GM12878 (cell line): ENCODE data around the gene TP53I3. TPM values are rescaled to one million over a fixed set of nuclear protein-coding genes. Genes with fewer than 3 reads are reported as not detected.

Source experiments
- ATAC-seq: fragments of 200-7000 bp; cut with Tn5 transposase; 3 replicates; pipeline ENCODE4 v1.9.1; 2020; ENCODE audit warnings: mild to moderate bottlenecking, moderate library complexity
- BruUV-seq: library from RNA; stranded (reverse); fragments of 400-500 nt; replicated peaks from 2 replicates; lab custom pipeline; 2021; lab: Mats Ljungman, UMichigan
- CTCF ChIA-PET: fragments of 300-600 bp; sonication (Branson Sonifier 250); formaldehyde crosslinking; extraction: SDS; loops from one replicate; lab custom pipeline; 2021; ENCODE audit warnings: inconsistent platforms; lab: Yijun Ruan, JAX
- POLR2A ChIA-PET: fragments of 350-600 bp; formaldehyde crosslinking; extraction: SDS; loops from one replicate; lab custom pipeline; 2021; ENCODE audit warnings: inconsistent platforms; lab: Charles Lee
- RAD21 ChIA-PET: fragments of 300-600 bp; sonication (Branson Sonifier 250); formaldehyde crosslinking; loops from one replicate; lab custom pipeline; 2023; ENCODE audit warnings: antibody characterized with exemption; ENCODE audit not compliant: unreplicated experiment; lab: Charles Lee
- SMC1A ChIA-PET: fragments of 300-600 bp; sonication (Branson Sonifier 250); formaldehyde crosslinking; loops from one replicate; lab custom pipeline; 2023; ENCODE audit not compliant: unreplicated experiment, uncharacterized antibody; lab: Charles Lee
- DNase-seq: peaks from one replicate; pipeline ENCODE4 v3.0.0-alpha.2; 2011; ENCODE audit warnings: low read depth, low spot score
- FAIRE-seq: peaks from 3 replicates; lab custom pipeline; 2011; peaks lifted over from hg19 to GRCh38; lab: Jason Lieb, UNC
- H2AFZ ChIP-seq: 2 replicates; pipeline ENCODE4 v1.6.0; 2011; ENCODE audit warnings: low read depth, low read length, control low read depth; ENCODE audit not compliant: control insufficient read depth
- H3K27ac ChIP-seq: 2 replicates; pipeline ENCODE4 v1.5.1; 2011; ENCODE audit warnings: control low read depth; ENCODE audit not compliant: control insufficient read depth, insufficient read depth
- H3K27me3 ChIP-seq, 2 experiments: replicated peaks in 1 of 2; 2 replicates each; pipeline versions ENCODE4 v1.6.0 to v1.6.1; 2011; ENCODE audit warnings: low read length in 1 of 2; ENCODE audit not compliant: control insufficient read depth in 2 of 2, insufficient read depth in 2 of 2
- H3K36me3 ChIP-seq, 2 experiments: 2 replicates each; pipeline ENCODE4 v1.5.1; 2011; ENCODE audit warnings: low read length in 1 of 2; ENCODE audit not compliant: control insufficient read depth in 2 of 2, insufficient read depth in 2 of 2
- H3K4me1 ChIP-seq: 2 replicates; pipeline ENCODE4 v1.6.1; 2011; ENCODE audit warnings: mild to moderate bottlenecking, low read length, moderate library complexity, mixed read lengths; ENCODE audit not compliant: control insufficient read depth, insufficient read depth
- H3K4me2 ChIP-seq: 2 replicates; pipeline ENCODE4 v1.6.0; 2011; ENCODE audit warnings: control low read depth; ENCODE audit not compliant: control insufficient read depth, insufficient read depth
- H3K4me3 ChIP-seq: fragments of 200-600 bp; sonication (generic); 2 replicates; pipeline ENCODE4 v1.5.1; 2016
- H3K79me2 ChIP-seq: 2 replicates; pipeline ENCODE4 v1.6.0; 2011; ENCODE audit warnings: low read length; ENCODE audit not compliant: control insufficient read depth, insufficient read depth
- H3K9ac ChIP-seq: 2 replicates; pipeline ENCODE4 v1.8.0; 2011; ENCODE audit warnings: low read length, control low read depth, mixed read lengths; ENCODE audit not compliant: control insufficient read depth, insufficient read depth
- H3K9me3 ChIP-seq: replicated peaks from 3 replicates; pipeline ENCODE4 v1.5.1; 2011; ENCODE audit warnings: mild to moderate bottlenecking, low read length; ENCODE audit not compliant: control insufficient read depth, insufficient read depth
- H4K20me1 ChIP-seq: 2 replicates; pipeline ENCODE4 v1.6.0; 2011; ENCODE audit not compliant: control insufficient read depth, insufficient read depth
- DPF2 ChIP-seq: fragments of 450-650 bp; IDR thresholded peaks from 2 replicates; pipeline ENCODE4 v1.6.1; 2017; ENCODE audit warnings: mild to moderate bottlenecking
- HCFC1 ChIP-seq: fragments of 150-350 bp; IDR thresholded peaks from 2 replicates; pipeline ENCODE4 v1.6.1; 2014; ENCODE audit warnings: low read length
- IRF4 ChIP-seq: IDR thresholded peaks from 2 replicates; pipeline ENCODE4 v1.6.1; 2011; ENCODE audit warnings: low read depth, low read length
- STAT3 ChIP-seq: IDR thresholded peaks from 2 replicates; pipeline ENCODE4 v1.6.1; 2011; ENCODE audit warnings: low read depth, low read length, improper control_type of control experiment
- TARDBP ChIP-seq: IDR thresholded peaks from 2 replicates; pipeline ENCODE4 v1.6.1; 2016; ENCODE audit warnings: borderline replicate concordance
- TCF7 ChIP-seq: IDR thresholded peaks from 2 replicates; pipeline ENCODE4 v1.6.1; 2014; ENCODE audit warnings: antibody characterized with exemption, borderline replicate concordance
- ZNF384 ChIP-seq: IDR thresholded peaks from 2 replicates; pipeline ENCODE4 v1.6.1; 2012; ENCODE audit warnings: low read depth, mild to moderate bottlenecking, low read length, improper control_type of control experiment, borderline replicate concordance
- ZZZ3 ChIP-seq: IDR thresholded peaks from 2 replicates; pipeline ENCODE4 v1.6.1; 2011; ENCODE audit warnings: low read depth; ENCODE audit not compliant: control insufficient read depth, insufficient read length
- WGBS: methylation state at CpG from one replicate; pipeline ENCODE4 v1.1.6; 2016; ENCODE audit warnings: low lambda C conversion rate; ENCODE audit not compliant: insufficient replicate concordance, insufficient coverage; ENCODE audit errors: missing lambda C conversion rate; 5-methylcytosine and 5-hydroxymethylcytosine counted together
- in situ Hi-C: fragments of 300-500 bp; cut with MboI; formaldehyde crosslinking; loops from 9 replicates; pipeline ENCODE4 v1.14.3; 2018; ENCODE audit warnings: mixed read lengths
- intact Hi-C: fragments of 100-400 bp; cut with micrococcal nuclease; formaldehyde crosslinking; loops from one replicate; pipeline ENCODE4 v1.14.2; 2022; ENCODE audit not compliant: unreplicated experiment
- polyA plus RNA-seq, 11 experiments: library from polyadenylated mRNA; depleted of rRNA in 4 of 11; unstranded in 6 of 11; stranded (reverse) in 5 of 11; fragments of >200 nt; fragmentation: Nextera tagmentation in 4 of 11; fragmentation: Illumina TruSeq in 1 of 11; extraction: Ambion mirVana in 4 of 11; extraction: Trizol in 1 of 11; gene quantifications; 1 replicate in 1 of 11; 2 replicates in 10 of 11; pipeline versions ENCODE4 v1.2.1 to v1.2.3, GENCODE V29; 2011 to 2016; ENCODE audit warnings: inconsistent platforms in 2 of 11, missing spikeins in 2 of 11, low read depth in 1 of 11
- total RNA-seq, 4 experiments: library from RNA; depleted of rRNA in 3 of 4; stranded (reverse); fragments of >200 nt in 3 of 4; fragmentation: Illumina TruSeq in 1 of 4; extraction: Trizol in 1 of 4; gene quantifications; 2 replicates each; pipeline versions ENCODE4 v1.2.1 to v1.2.3, GENCODE V29; 2013 to 2021
- TF ChIP-seq, protein P1 (sequence below): IDR thresholded peaks from 2 replicates; pipeline ENCODE4 v1.6.1; 2011; ENCODE audit warnings: borderline replicate concordance, low read depth, mild to moderate bottlenecking, moderate library complexity, mixed read lengths, low read length; ENCODE audit not compliant: insufficient read depth; ENCODE audit errors: extremely low read length
- TF ChIP-seq, protein P2 (sequence below): IDR thresholded peaks from 2 replicates; pipeline ENCODE4 v1.6.1; 2011; ENCODE audit warnings: mild to moderate bottlenecking, low read depth, low read length, moderate library complexity; ENCODE audit not compliant: insufficient replicate concordance
- TF ChIP-seq, protein P3 (sequence below): fragments of 450-650 bp; IDR thresholded peaks from 2 replicates; pipeline ENCODE4 v1.6.1; 2017; ENCODE audit warnings: mild to moderate bottlenecking, moderate library complexity
- TF ChIP-seq, protein P4 (sequence below): IDR thresholded peaks from 2 replicates; pipeline ENCODE4 v1.6.1; 2012; ENCODE audit warnings: low read depth, low read length, improper control_type of control experiment
- TF ChIP-seq, protein P5 (sequence below): IDR thresholded peaks from 2 replicates; pipeline ENCODE4 v1.6.1; 2012; ENCODE audit warnings: low read depth, low read length, improper control_type of control experiment
- TF ChIP-seq, protein P6 (sequence below): fragments of 450-650 bp; IDR thresholded peaks from 2 replicates; pipeline ENCODE4 v1.6.1; 2017; ENCODE audit warnings: mild to moderate bottlenecking, low read depth, inconsistent platforms; ENCODE audit not compliant: poor library complexity, severe bottlenecking

TP53I3 gene
- total and polyA plus RNA-seq, 10 of the 15 experiments (the other 5 are each of a cell fraction or from before 2014, with no cell fraction given), result 1.4 to 57.4 (median 11.6) TPM

DNA sequence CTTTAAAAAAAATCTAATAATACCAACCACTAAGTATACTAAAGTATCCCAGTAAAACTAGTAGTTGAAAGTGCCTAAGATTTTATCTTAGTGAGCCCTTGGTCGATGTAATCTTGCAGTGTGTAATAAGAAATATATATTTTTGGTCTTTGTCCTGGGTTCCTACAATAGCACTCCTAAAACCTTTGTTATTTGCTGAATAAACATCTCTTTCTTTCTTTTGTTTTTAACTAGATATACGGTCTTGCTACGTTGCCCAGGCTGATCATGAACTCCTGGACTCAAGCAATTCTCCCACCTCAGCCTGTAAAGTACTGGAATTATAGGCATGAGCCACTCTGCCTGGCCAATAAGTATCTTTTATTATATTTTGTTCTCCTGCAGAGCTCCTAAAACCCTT, 2.4 kb upstream of the TP53I3 start:
- Histone ChIP-seq H3K4me2 (no peak overlapping the region), H3K27me3 (no peaks in the 10 kb centered on the region), H3K9me3 (no peaks in the 10 kb centered on the region), H2AFZ (no peak overlapping the region), H3K79me2 (no peaks in the 10 kb centered on the region), H3K4me3 (no peak overlapping the region), H3K36me3 (no peaks in the 10 kb centered on the region; a peak in 1 of 4 replicates), H3K9ac (no peak overlapping the region), H3K27ac (no peak overlapping the region), H4K20me1 (no peaks in the 10 kb centered on the region), H3K4me1 (peaks cover 12% of the 10 kb centered on the region)
- ChIA-PET RAD21 (no interaction called here), SMC1A (interaction anchor here (0.9 kb wide), 1 partner anchor 77 kb away, joined by 3 read pairs; no protein-coding TSS in a partner anchor), CTCF (interaction anchor here (1.3 to 1.7 kb wide), 2 partner anchors 8 to 264 kb away, joined by 4 read pairs; no protein-coding TSS in a partner anchor), POLR2A (interaction anchor here (0.6 to 1.3 kb wide), 2 partner anchors 11 to 155 kb away, joined by 4 to 7 read pairs; partner anchors contain the start of gene SF3B6)
- TF ChIP-seq ZNF384 (no peak), TCF7 (no peak), IRF4 (no peak), TARDBP (no peak), DPF2 (no peak), STAT3 (no peak), HCFC1 (no peak), ZZZ3 (no peak)
- TF ChIP-seq, protein P1, sequence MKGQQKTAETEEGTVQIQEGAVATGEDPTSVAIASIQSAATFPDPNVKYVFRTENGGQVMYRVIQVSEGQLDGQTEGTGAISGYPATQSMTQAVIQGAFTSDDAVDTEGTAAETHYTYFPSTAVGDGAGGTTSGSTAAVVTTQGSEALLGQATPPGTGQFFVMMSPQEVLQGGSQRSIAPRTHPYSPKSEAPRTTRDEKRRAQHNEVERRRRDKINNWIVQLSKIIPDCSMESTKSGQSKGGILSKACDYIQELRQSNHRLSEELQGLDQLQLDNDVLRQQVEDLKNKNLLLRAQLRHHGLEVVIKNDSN, result no peak
- TF ChIP-seq, protein P2, sequence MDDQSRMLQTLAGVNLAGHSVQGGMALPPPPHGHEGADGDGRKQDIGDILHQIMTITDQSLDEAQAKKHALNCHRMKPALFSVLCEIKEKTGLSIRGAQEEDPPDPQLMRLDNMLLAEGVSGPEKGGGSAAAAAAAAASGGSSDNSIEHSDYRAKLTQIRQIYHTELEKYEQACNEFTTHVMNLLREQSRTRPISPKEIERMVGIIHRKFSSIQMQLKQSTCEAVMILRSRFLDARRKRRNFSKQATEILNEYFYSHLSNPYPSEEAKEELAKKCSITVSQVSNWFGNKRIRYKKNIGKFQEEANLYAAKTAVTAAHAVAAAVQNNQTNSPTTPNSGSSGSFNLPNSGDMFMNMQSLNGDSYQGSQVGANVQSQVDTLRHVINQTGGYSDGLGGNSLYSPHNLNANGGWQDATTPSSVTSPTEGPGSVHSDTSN, result no peak
- TF ChIP-seq, protein P3, sequence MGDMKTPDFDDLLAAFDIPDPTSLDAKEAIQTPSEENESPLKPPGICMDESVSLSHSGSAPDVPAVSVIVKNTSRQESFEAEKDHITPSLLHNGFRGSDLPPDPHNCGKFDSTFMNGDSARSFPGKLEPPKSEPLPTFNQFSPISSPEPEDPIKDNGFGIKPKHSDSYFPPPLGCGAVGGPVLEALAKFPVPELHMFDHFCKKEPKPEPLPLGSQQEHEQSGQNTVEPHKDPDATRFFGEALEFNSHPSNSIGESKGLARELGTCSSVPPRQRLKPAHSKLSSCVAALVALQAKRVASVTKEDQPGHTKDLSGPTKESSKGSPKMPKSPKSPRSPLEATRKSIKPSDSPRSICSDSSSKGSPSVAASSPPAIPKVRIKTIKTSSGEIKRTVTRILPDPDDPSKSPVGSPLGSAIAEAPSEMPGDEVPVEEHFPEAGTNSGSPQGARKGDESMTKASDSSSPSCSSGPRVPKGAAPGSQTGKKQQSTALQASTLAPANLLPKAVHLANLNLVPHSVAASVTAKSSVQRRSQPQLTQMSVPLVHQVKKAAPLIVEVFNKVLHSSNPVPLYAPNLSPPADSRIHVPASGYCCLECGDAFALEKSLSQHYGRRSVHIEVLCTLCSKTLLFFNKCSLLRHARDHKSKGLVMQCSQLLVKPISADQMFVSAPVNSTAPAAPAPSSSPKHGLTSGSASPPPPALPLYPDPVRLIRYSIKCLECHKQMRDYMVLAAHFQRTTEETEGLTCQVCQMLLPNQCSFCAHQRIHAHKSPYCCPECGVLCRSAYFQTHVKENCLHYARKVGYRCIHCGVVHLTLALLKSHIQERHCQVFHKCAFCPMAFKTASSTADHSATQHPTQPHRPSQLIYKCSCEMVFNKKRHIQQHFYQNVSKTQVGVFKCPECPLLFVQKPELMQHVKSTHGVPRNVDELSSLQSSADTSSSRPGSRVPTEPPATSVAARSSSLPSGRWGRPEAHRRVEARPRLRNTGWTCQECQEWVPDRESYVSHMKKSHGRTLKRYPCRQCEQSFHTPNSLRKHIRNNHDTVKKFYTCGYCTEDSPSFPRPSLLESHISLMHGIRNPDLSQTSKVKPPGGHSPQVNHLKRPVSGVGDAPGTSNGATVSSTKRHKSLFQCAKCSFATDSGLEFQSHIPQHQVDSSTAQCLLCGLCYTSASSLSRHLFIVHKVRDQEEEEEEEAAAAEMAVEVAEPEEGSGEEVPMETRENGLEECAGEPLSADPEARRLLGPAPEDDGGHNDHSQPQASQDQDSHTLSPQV, result no peak
- TF ChIP-seq, protein P4, sequence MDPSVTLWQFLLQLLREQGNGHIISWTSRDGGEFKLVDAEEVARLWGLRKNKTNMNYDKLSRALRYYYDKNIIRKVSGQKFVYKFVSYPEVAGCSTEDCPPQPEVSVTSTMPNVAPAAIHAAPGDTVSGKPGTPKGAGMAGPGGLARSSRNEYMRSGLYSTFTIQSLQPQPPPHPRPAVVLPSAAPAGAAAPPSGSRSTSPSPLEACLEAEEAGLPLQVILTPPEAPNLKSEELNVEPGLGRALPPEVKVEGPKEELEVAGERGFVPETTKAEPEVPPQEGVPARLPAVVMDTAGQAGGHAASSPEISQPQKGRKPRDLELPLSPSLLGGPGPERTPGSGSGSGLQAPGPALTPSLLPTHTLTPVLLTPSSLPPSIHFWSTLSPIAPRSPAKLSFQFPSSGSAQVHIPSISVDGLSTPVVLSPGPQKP, result no peak
- TF ChIP-seq, protein P5, sequence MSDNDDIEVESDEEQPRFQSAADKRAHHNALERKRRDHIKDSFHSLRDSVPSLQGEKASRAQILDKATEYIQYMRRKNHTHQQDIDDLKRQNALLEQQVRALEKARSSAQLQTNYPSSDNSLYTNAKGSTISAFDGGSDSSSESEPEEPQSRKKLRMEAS, result no peak
- TF ChIP-seq, protein P6, sequence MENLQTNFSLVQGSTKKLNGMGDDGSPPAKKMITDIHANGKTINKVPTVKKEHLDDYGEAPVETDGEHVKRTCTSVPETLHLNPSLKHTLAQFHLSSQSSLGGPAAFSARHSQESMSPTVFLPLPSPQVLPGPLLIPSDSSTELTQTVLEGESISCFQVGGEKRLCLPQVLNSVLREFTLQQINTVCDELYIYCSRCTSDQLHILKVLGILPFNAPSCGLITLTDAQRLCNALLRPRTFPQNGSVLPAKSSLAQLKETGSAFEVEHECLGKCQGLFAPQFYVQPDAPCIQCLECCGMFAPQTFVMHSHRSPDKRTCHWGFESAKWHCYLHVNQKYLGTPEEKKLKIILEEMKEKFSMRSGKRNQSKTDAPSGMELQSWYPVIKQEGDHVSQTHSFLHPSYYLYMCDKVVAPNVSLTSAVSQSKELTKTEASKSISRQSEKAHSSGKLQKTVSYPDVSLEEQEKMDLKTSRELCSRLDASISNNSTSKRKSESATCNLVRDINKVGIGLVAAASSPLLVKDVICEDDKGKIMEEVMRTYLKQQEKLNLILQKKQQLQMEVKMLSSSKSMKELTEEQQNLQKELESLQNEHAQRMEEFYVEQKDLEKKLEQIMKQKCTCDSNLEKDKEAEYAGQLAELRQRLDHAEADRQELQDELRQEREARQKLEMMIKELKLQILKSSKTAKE, result no peak
- in situ Hi-C loops, result loop anchor here (5.0 kb wide), 1 partner anchor 260 kb away; no protein-coding TSS in a partner anchor
- no peak for DNase-seq
- intact Hi-C loops, result no loop called here
- ATAC-seq, result no peak
- 81% methylated on average over 3 of the region's 3 CpGs for WGBS
- no TSS peak for BruUV-seq
- FAIRE-seq, result no peak
